ENCODE results near the gene POU3F3.

GRCh38 chr2:104891145-104891544 is 37.2 kb downstream of the POU3F3 start:
- TF ChIP-seq YY1 (IDR thresholded peaks at IDR 0.05; ENCODE audit: low read depth, low read length) (no peak), SP1 (IDR thresholded peaks at IDR 0.05; ENCODE audit: low read depth, low read length) (no peak), EZH2 (IDR thresholded peaks at IDR 0.05; ENCODE audit: low read depth, low read length, severe bottlenecking) (no peak), POU5F1 (IDR thresholded peaks at IDR 0.05; ENCODE audit: low read depth, low read length) (no peak), RFX5 (IDR thresholded peaks at IDR 0.05; ENCODE audit: borderline replicate concordance, low read depth, low read length) (no peak), POLR2A (IDR thresholded peaks at IDR 0.05; ENCODE audit: control extremely low read depth in 1 of 2, low read depth in 2 of 2, low read length in 2 of 2) (no peak)
- TF ChIP-seq, protein P1, sequence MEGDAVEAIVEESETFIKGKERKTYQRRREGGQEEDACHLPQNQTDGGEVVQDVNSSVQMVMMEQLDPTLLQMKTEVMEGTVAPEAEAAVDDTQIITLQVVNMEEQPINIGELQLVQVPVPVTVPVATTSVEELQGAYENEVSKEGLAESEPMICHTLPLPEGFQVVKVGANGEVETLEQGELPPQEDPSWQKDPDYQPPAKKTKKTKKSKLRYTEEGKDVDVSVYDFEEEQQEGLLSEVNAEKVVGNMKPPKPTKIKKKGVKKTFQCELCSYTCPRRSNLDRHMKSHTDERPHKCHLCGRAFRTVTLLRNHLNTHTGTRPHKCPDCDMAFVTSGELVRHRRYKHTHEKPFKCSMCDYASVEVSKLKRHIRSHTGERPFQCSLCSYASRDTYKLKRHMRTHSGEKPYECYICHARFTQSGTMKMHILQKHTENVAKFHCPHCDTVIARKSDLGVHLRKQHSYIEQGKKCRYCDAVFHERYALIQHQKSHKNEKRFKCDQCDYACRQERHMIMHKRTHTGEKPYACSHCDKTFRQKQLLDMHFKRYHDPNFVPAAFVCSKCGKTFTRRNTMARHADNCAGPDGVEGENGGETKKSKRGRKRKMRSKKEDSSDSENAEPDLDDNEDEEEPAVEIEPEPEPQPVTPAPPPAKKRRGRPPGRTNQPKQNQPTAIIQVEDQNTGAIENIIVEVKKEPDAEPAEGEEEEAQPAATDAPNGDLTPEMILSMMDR (IDR thresholded peaks at IDR 0.05; ENCODE audit: control extremely low read depth in 1 of 3, insufficient read depth in 1 of 3, low read depth in 1 of 3, low read length in 3 of 3), result no peak
